ENCODE results near the gene CD55. TPM values are rescaled to one million over a fixed set of nuclear protein-coding genes. Genes with fewer than 3 reads are reported as not detected.

CD55 gene
- total RNA-seq, 1 donor from 2014 or later: 25.5 TPM

DNA sequence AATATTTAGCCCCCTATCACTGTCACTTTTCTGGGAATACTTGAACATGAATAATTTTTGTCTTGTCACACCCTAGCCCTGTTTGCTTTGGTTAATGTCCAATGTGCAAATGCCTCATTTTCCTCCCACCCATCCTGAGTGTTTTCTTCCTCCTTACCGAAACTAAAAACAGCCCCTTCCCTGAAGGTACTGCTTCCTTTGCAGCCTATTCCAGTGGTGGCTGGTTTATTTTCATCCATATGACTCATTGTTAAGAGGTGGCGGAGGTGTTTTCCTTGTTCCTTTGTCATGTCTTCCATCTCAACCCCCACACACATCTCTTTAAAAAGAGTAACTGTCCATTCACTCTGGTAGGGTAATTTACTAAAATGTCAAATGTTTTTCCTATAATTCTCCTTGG lies 40.4 kb downstream of the CD55 start:
- no peaks in the 10 kb centered on the region for H3K36me3 Mint-ChIP-seq (ENCODE audit: unreplicated experiment)
- TF ChIP-seq, protein P1, sequence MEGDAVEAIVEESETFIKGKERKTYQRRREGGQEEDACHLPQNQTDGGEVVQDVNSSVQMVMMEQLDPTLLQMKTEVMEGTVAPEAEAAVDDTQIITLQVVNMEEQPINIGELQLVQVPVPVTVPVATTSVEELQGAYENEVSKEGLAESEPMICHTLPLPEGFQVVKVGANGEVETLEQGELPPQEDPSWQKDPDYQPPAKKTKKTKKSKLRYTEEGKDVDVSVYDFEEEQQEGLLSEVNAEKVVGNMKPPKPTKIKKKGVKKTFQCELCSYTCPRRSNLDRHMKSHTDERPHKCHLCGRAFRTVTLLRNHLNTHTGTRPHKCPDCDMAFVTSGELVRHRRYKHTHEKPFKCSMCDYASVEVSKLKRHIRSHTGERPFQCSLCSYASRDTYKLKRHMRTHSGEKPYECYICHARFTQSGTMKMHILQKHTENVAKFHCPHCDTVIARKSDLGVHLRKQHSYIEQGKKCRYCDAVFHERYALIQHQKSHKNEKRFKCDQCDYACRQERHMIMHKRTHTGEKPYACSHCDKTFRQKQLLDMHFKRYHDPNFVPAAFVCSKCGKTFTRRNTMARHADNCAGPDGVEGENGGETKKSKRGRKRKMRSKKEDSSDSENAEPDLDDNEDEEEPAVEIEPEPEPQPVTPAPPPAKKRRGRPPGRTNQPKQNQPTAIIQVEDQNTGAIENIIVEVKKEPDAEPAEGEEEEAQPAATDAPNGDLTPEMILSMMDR (IDR thresholded peaks at IDR 0.05; ENCODE audit: partially characterized antibody, unreplicated experiment): no peak
- H3K27me3 Mint-ChIP-seq (ENCODE audit: unreplicated experiment): no peaks in the 10 kb centered on the region
- no peaks in the 10 kb centered on the region for H3K9me3 Mint-ChIP-seq (ENCODE audit: unreplicated experiment)
- no peak overlapping the region for H3K4me3 Mint-ChIP-seq (ENCODE audit: unreplicated experiment)
- no peak for DNase-seq
- H3K4me1 Mint-ChIP-seq (ENCODE audit: low read depth, unreplicated experiment): no peaks in the 10 kb centered on the region
- no peak overlapping the region for H3K27ac Mint-ChIP-seq (ENCODE audit: unreplicated experiment)

DNA sequence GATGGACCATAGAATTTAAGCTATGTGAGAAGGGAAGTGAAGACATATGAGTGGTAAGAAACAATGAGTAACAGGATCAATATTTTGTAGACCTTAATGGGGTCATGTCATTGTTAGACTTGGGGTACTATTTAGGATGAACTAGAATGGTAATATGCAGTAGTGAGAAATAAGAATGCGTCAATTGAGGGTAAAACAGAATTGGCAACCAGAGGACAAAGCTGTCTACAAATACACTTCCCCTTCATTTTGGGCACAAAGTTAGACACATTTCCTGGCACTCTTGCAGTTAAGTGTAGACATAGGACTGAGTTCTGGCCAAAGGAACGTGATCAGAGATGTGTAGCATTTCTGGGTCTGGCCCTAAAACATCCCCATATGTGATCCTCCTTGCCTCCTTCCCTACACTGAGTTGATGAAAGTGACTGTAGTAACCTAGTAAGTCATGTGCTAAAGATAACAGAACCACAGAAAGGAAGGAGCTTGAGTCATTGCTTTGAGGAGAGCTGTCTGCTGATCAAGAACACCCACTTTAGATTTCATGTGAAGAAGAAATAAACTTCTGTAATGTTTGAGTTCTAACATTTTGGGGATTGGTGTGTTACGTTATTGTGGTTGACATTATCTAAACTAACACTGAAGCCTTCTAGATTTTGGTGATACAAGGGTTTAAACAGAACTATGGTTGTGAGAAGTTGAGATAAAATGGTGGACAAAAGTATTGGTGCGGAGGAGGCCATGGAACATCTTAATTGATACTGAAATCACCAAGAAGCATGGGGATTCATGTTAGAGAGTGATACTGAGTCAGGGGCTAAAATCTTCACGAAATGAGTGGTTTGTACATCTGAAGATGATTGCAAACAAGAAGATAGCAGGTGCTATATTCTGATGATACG lies 41.7 kb downstream of the CD55 start:
- TF ChIP-seq, protein P1 (IDR thresholded peaks at IDR 0.05; ENCODE audit: partially characterized antibody, unreplicated experiment): no peak
- Mint-ChIP-seq H3K9me3 (ENCODE audit: unreplicated experiment) (no peaks in the 10 kb centered on the region), H3K36me3 (ENCODE audit: unreplicated experiment) (no peaks in the 10 kb centered on the region), H3K27me3 (ENCODE audit: unreplicated experiment) (no peaks in the 10 kb centered on the region), H3K27ac (ENCODE audit: unreplicated experiment) (no peak overlapping the region), H3K4me1 (ENCODE audit: low read depth, unreplicated experiment) (no peaks in the 10 kb centered on the region), H3K4me3 (ENCODE audit: unreplicated experiment) (no peak overlapping the region)
- no peak for DNase-seq

DNA sequence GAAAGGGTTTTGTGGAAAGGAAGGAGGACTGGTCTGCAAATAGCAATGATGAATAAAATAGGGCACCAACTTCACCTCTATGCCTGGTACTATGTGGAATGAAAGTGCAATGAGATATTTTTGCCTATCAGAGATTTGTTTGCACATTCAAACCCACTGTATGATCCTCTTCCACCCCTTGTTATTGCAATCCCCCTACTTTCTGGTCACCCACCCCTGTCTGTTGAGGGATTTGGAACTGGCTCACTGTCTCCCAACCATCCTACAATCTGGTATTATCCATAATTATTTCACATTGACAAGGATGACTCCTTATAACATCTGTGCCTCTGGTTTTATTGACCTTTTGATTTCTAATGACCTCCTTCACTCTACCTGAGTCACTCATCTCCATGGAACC lies 42.4 kb downstream of the CD55 start:
- Mint-ChIP-seq H3K27me3 (ENCODE audit: unreplicated experiment) (no peaks in the 10 kb centered on the region), H3K36me3 (ENCODE audit: unreplicated experiment) (no peaks in the 10 kb centered on the region), H3K27ac (ENCODE audit: unreplicated experiment) (no peak overlapping the region), H3K4me3 (ENCODE audit: unreplicated experiment) (no peak overlapping the region), H3K4me1 (ENCODE audit: low read depth, unreplicated experiment) (no peaks in the 10 kb centered on the region), H3K9me3 (ENCODE audit: unreplicated experiment) (no peaks in the 10 kb centered on the region)
- TF ChIP-seq, protein P1 (IDR thresholded peaks at IDR 0.05; ENCODE audit: partially characterized antibody, unreplicated experiment): no peak
- DNase-seq: no peak

DNA sequence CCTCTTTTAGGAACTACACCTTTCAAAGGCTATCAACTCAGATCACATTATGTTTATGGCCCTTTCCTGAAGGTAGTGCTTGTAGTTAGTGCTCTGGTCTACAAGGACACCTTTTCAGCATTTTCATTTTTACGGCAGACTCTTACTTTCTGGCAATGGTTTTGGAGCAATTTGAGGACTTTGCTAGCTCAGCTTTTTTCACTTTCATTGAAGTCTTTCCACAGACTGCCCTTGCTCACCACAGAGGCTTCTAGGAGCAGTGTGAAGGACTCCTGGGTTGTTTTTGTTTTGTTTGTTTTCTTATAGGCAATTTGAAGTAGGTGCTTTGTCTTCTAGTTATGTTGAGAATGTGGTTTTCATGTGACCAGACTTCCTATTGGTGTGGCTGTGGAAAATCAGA lies 43.1 kb downstream of the CD55 start:
- H3K9me3 Mint-ChIP-seq (ENCODE audit: unreplicated experiment): no peaks in the 10 kb centered on the region
- H3K36me3 Mint-ChIP-seq (ENCODE audit: unreplicated experiment): no peaks in the 10 kb centered on the region
- DNase-seq: no peak
- H3K4me1 Mint-ChIP-seq (ENCODE audit: low read depth, unreplicated experiment): no peaks in the 10 kb centered on the region
- H3K27ac Mint-ChIP-seq (ENCODE audit: unreplicated experiment): no peak overlapping the region
- TF ChIP-seq, protein P1 (IDR thresholded peaks at IDR 0.05; ENCODE audit: partially characterized antibody, unreplicated experiment): no peak
- no peaks in the 10 kb centered on the region for H3K27me3 Mint-ChIP-seq (ENCODE audit: unreplicated experiment)
- no peak overlapping the region for H3K4me3 Mint-ChIP-seq (ENCODE audit: unreplicated experiment)

DNA sequence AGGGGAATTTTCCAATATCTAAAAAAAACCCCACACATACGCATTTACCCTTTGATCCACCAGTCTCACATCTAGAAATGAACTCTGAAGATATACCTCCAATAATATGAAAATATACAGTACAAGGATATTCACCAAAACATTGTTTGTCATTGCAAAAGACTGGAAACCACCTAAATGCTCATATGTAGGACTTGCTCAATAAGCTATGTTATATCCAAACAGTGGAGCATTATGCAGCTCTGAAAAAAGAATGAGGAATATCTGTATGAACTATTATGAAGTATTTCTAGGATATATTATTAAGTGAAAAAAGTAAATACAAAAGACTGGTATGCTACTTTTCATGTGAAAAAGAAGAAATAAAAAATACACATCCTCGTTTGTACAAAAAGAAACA lies 43.6 kb downstream of the CD55 start:
- no peaks in the 10 kb centered on the region for H3K27me3 Mint-ChIP-seq (ENCODE audit: unreplicated experiment)

More for the DNA sequence above, 43.6 kb downstream of the CD55 start:
- H3K9me3 Mint-ChIP-seq (ENCODE audit: unreplicated experiment): no peaks in the 10 kb centered on the region
- no peaks in the 10 kb centered on the region for H3K4me1 Mint-ChIP-seq (ENCODE audit: low read depth, unreplicated experiment)
- no peaks in the 10 kb centered on the region for H3K36me3 Mint-ChIP-seq (ENCODE audit: unreplicated experiment)
- H3K27ac Mint-ChIP-seq (ENCODE audit: unreplicated experiment): no peak overlapping the region
- no peak for DNase-seq
- TF ChIP-seq, protein P1 (IDR thresholded peaks at IDR 0.05; ENCODE audit: partially characterized antibody, unreplicated experiment): no peak
- H3K4me3 Mint-ChIP-seq (ENCODE audit: unreplicated experiment): no peak overlapping the region
